Lung (tissue), 12 donors: ENCODE data around the gene KRT17. TPM values are rescaled to one million over a fixed set of nuclear protein-coding genes. Genes with fewer than 3 reads are reported as not detected.
"Not testable (repeated sequence)": the region's sequence is repeated elsewhere in the genome, so short reads cannot be mapped to it uniquely, and the experiment has no call there.

Experiments used
- ATAC-seq: fragments of 200-7000 bp; cut with Tn5 transposase; one replicate; pipeline ENCODE4 v1.9.1; 2020; ENCODE audit warnings: moderate number of reproducible peaks; ENCODE audit not compliant: insufficient read depth, low FRiP score
- DNase-seq, 3 donors: peaks; one replicate each; pipeline ENCODE4 v3.0.0-alpha.2; 2013 to 2017
- H3K27ac ChIP-seq, 2 donors: one replicate each; pipeline ENCODE4 v1.5.1; 2013; ENCODE audit warnings: mild to moderate bottlenecking in 2 of 2, moderate library complexity in 2 of 2, control low read depth in 1 of 2, inconsistent platforms in 1 of 2, low read depth in 1 of 2, low read length in 1 of 2
- H3K27me3 ChIP-seq, 3 donors: one replicate each; pipeline ENCODE4 v1.5.1; 2013; ENCODE audit warnings: low read length in 2 of 3; ENCODE audit not compliant: control insufficient read depth in 3 of 3, insufficient read depth in 3 of 3
- H3K36me3 ChIP-seq, 4 donors: one replicate each; pipeline ENCODE4 v1.5.1; 2013; ENCODE audit warnings: low read length in 4 of 4, mild to moderate bottlenecking in 1 of 4, moderate library complexity in 1 of 4; ENCODE audit not compliant: control insufficient read depth in 4 of 4, insufficient read depth in 4 of 4
- H3K4me1 ChIP-seq, 5 donors: one replicate each; pipeline ENCODE4 v1.5.1; 2013; ENCODE audit warnings: low read length in 5 of 5, mild to moderate bottlenecking in 2 of 5, moderate library complexity in 1 of 5; ENCODE audit not compliant: control insufficient read depth in 5 of 5, insufficient read depth in 5 of 5
- H3K4me3 ChIP-seq: one replicate; pipeline ENCODE4 v1.5.1; 2013; ENCODE audit warnings: mild to moderate bottlenecking, control low read depth, moderate library complexity
- H3K9ac ChIP-seq, 2 donors: one replicate each; pipeline ENCODE4 v1.5.1; 2013; ENCODE audit warnings: low read length in 2 of 2, control low read depth in 1 of 2; ENCODE audit not compliant: insufficient read depth in 1 of 2
- H3K9me3 ChIP-seq, 4 donors: one replicate each; pipeline ENCODE4 v1.5.1; 2013; ENCODE audit warnings: low read length in 3 of 4, mild to moderate bottlenecking in 1 of 4, moderate library complexity in 1 of 4; ENCODE audit not compliant: control insufficient read depth in 4 of 4, insufficient read depth in 3 of 4
- WGBS, 2 donors: extraction: QIAGEN DNeasy Blood & Tissue Kit; methylation state at CpG; one replicate each; pipeline ENCODE4 v1.1.7; 2013; 5-methylcytosine and 5-hydroxymethylcytosine counted together
- polyA plus RNA-seq, 2 donors: library from polyadenylated mRNA; stranded (reverse); fragments of 200-250 nt; gene quantifications; one replicate each; pipeline ENCODE4 v1.2.1, GENCODE V29; 2013
- total RNA-seq, 2 donors: library from RNA; depleted of rRNA in 1 of 2; stranded (reverse); fragments of >200 nt in 1 of 2; gene quantifications; one replicate each; pipeline ENCODE4 v1.2.1, GENCODE V29; 2014 to 2021
- TF ChIP-seq, protein P1 (sequence below): IDR thresholded peaks from 2 replicates; pipeline ENCODE4 v1.5.1; 2012; ENCODE audit warnings: mild to moderate bottlenecking; ENCODE audit errors: control extremely low read depth, extremely low read depth
- donor health status: control.
- donor health status: control.
- donor health status: Bipolar disorder and iron deficiency.
- donor health status: healthy.
- donor health status: DM: yes; HTN: yes; CAD: no.

Gene KRT17
- total and polyA plus RNA-seq, 4 donors: 27.3 to 47.2 (median 42.6) TPM

DNA sequence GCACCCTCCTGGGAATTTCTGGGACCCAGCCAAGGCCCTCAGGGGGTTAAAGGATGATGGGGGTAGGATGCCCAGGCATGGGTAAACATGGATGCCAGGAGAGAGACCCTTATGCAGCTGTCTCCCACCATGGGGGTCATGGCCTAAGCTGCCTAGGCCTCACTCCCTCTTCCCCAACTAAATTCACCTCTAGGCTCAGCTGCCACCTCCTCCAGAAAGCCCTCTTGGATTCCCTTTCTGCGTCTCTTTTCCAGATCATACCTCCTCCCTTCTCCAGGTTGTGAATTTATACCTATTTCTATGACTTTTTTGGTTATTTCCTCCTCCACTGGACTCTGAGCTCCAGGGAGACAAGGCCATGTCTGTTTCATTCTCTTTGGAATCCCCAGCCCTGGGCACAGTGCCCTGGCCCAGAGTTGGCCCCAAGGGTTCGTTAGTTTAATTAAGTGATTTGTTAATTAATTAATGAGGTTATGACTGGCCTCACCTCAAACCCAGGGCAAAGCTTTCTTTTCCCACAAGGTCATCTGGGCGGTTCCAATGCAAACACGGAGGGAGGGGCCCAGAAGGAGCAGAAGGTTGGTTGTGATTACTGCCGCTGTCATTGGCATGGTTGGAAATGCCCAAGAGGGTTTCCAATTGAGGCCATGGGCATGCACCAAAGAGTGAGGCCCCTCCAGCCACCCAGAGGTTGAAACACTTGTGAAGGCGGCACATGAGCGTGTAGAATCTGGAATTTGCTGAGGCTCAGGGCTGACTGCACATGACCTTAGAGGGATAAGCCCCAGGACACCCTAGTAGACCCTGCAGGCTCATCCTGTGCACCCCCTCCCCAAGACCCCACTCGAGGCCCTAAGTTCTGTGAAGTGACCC lies 6.9 kb upstream of the KRT17 start:
- H3K27me3 ChIP-seq: no peaks in the 10 kb centered on the region
- ATAC-seq (no peak), DNase-seq (no peak)
- H3K27ac ChIP-seq: no peak overlapping the region
- no peak overlapping the region for H3K9ac ChIP-seq
- H3K4me1 ChIP-seq: peaks cover 0 to 31% (median 9%) of the 10 kb centered on the region in 5 donors
- TF ChIP-seq, protein P1, sequence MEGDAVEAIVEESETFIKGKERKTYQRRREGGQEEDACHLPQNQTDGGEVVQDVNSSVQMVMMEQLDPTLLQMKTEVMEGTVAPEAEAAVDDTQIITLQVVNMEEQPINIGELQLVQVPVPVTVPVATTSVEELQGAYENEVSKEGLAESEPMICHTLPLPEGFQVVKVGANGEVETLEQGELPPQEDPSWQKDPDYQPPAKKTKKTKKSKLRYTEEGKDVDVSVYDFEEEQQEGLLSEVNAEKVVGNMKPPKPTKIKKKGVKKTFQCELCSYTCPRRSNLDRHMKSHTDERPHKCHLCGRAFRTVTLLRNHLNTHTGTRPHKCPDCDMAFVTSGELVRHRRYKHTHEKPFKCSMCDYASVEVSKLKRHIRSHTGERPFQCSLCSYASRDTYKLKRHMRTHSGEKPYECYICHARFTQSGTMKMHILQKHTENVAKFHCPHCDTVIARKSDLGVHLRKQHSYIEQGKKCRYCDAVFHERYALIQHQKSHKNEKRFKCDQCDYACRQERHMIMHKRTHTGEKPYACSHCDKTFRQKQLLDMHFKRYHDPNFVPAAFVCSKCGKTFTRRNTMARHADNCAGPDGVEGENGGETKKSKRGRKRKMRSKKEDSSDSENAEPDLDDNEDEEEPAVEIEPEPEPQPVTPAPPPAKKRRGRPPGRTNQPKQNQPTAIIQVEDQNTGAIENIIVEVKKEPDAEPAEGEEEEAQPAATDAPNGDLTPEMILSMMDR: no peak
- no peaks in the 10 kb centered on the region for H3K9me3 ChIP-seq
- WGBS, 2 donors: 82 to 92% methylated on average over 8 of the region's 8 CpGs
- H3K36me3 ChIP-seq: no peaks in the 10 kb centered on the region
- no peak overlapping the region for H3K4me3 ChIP-seq

DNA sequence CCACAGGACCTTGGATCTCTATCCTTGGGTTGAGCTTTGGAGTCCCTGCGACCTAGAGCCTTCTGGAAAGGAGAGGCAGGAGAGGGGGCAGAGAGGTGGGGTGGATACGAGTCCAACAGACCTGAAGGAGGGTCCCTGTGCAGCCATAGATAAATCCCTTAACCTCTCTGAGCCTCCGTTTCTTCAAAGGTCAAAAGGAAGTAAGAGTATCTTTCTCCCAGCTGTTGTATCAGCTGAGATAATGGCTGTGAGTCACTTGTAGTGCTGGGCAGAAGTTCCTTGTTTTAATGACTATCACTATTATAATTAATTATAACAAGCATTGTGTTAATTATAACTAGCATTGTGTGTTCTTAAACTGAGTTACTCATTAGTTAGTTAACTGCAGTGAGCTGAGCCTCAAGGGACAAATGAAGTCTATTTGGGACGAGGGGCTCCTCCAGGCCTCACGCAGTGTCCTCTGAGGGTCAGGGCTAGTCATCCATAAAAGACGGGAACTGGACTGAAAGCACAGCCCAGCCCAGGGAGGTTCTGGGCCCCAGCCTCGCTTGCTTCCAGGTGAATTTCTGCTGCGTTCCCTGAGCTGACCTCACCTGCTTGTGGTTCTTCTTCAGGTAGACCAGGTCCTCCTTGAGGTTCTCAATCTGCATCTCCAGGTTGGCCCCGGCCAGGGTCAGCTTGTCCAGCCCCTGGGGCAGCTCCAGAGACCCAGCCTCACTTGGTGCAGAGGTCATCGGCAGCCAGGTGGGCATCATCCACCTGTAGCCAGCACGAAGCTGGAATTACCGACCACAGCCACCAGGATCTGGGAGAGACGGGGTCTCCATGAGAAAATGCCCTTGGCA lies 5.7 kb upstream of the KRT17 start:
- H3K27me3 ChIP-seq: no peaks in the 10 kb centered on the region
- no peaks in the 10 kb centered on the region for H3K36me3 ChIP-seq
- H3K4me1 ChIP-seq: peaks cover 0 to 19% (median 0%) of the 10 kb centered on the region in 5 donors
- no peak for ATAC-seq
- no peak for DNase-seq
- H3K9me3 ChIP-seq: no peaks in the 10 kb centered on the region
- TF ChIP-seq, protein P1: no peak
- no peak overlapping the region for H3K9ac ChIP-seq
- 82 to 89% methylated on average over 13 of the region's 13 CpGs for WGBS, 2 donors
- no peak overlapping the region for H3K4me3 ChIP-seq
- H3K27ac ChIP-seq: no peak overlapping the region

DNA sequence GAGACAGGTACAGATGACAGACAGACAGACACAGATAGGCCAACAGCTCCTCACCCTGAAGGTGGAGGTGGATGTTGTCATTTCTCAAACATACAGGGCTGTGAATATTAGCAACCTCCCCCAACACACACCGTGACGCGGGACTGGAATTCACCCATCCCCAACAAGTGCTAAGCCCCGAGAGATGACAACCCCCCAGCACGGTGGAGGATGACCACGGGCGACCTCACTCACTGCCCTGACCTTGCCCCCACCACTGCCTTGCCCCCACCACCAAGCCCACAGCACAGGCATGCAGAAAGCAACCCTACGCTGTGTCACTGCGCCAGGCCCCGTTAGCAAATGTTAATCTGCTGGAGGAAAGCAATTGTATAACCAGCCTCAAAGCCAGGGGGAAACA lies 4.9 kb upstream of the KRT17 start:
- H3K4me1 ChIP-seq: peaks cover 0 to 12% (median 0%) of the 10 kb centered on the region in 5 donors
- H3K9me3 ChIP-seq: no peaks in the 10 kb centered on the region
- ATAC-seq (no peak), DNase-seq (no peak)
- H3K27ac ChIP-seq: no peak overlapping the region
- H3K9ac ChIP-seq: no peak overlapping the region
- H3K27me3 ChIP-seq: no peaks in the 10 kb centered on the region
- 76 to 78% methylated on average over 10 of the region's 10 CpGs for WGBS, 2 donors
- TF ChIP-seq, protein P1: no peak
- no peaks in the 10 kb centered on the region for H3K36me3 ChIP-seq
- no peak overlapping the region for H3K4me3 ChIP-seq

DNA sequence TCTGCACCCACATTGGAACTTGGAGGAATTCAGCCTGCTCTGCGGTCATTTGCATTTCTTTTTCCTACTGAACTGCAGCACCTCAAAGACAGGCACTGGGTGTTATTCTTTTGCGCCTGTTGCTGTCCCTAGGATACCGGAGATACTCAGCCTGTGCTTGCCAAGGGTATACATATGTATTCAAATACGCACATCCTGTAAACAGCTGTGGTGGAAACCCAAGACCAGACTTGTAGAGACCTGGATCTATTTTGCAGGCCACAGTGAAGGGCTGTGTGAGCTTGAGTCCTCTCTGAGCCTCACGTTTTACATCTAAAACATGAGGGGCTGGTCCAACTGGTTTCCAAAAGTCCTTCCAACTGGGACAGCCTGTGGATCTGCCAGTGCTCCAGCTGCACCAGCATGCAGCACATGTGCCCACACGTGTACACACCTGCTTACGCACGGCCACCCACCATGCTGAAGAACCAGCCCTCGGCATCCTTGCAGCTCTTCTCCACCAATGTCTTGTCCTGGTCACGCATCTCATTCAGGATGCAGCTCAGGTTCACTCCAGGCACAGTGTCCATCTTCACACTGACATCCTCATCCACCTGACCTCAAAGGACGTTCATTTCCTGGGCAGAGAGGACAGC lies 4.4 kb upstream of the KRT17 start:
- H3K27ac ChIP-seq, H3K9me3 ChIP-seq, H3K27me3 ChIP-seq, H3K36me3 ChIP-seq, ATAC-seq, H3K4me1 ChIP-seq, H3K4me3 ChIP-seq, H3K9ac ChIP-seq: not testable (repeated sequence)
- 85 to 87% methylated on average over 11 of the region's 11 CpGs for WGBS, 2 donors
- DNase-seq: peak in 1 of 3 donors; percentile 12

DNA sequence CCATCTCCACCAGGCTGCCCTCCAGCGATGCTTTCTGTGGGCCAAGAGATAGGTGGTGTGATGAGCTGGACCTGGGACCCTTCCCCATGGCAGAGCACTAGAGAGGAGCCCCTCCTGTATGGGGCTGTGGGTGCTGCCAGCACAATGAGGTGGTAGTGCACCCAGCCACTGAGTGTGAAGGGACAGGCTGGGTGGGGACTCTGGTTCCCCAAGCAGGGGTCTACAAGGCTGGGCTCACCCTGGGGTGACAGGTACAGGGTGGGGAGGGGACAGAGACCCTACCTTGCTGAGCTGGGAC lies 3.6 kb upstream of the KRT17 start:
- not testable (repeated sequence) for H3K36me3 ChIP-seq, H3K27ac ChIP-seq, H3K4me3 ChIP-seq, H3K4me1 ChIP-seq, ATAC-seq, H3K27me3 ChIP-seq, H3K9me3 ChIP-seq, H3K9ac ChIP-seq, DNase-seq
- 74 to 95% methylated on average over 1 of the region's 1 CpG for WGBS, 2 donors
